Epithelial cell of esophagus (primary cell): ENCODE measurements around the gene EVI5L.
"Not testable (repeated sequence)": the region's sequence is repeated elsewhere in the genome, so short reads cannot be mapped to it uniquely, and the experiment has no call there.

Source experiments
- DNase-seq: peaks from one replicate; pipeline ENCODE4 v3.0.0; 2010; ENCODE audit warnings: low read depth
- H3K4me3 ChIP-seq: 2 replicates; pipeline ENCODE4 v1.5.1; 2011; ENCODE audit warnings: mild to moderate bottlenecking, low read length, control low read depth
- CTCF ChIP-seq: IDR thresholded peaks from 2 replicates; pipeline ENCODE4 v1.5.1; 2011; ENCODE audit warnings: low read depth, mild to moderate bottlenecking, low read length, control low read depth, inconsistent platforms; ENCODE audit not compliant: insufficient read depth; ENCODE audit errors: missing control alignments

The EVI5L gene

GRCh38 chr19:7788178-7788932 is 41.7 kb upstream of the EVI5L start:
- no peak for TF ChIP-seq CTCF
- H3K4me3 ChIP-seq = no peak overlapping the region
- DNase-seq = no peak

DNA sequence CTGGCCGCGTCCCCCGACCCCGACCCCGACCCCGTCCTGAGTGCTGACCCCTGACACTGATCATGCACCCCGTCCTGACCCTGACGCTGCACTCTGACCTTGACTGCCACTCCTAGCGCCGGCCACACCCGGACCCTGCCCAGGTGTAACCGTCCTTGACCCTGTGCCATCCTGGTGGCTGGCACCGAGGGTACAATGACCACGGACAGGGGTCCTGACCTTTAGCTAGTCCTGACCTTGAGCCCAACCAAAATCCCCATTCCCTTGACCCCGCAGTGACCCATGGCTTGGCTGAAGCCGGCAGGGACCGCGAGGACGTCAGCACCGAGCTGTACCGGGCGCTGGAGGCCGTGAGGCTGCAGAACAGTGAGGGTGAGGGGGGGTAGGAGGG is 41.1 kb upstream of the EVI5L start:
- no peak for TF ChIP-seq CTCF
- no peak overlapping the region for H3K4me3 ChIP-seq
- DNase-seq = no peak

DNA sequence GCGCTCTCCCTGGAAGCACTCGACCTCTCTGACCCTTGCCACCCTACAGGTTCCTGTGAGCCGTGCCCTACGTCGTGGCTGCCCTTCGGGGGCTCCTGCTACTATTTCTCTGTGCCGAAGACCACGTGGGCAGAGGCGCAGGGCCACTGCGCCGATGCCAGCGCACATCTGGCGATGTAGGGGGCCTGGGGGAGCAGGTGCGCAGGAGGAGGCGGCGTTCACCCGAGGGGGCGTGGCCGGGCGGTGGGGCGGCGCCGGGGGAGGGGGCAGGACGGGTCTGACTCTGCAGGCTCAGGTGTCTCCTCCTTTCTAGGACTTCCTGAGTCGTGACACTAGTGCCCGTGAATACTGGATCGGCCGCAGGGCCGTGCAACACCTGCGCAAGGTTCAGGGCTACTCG is 40.6 kb upstream of the EVI5L start:
- TF ChIP-seq CTCF = no peak
- DNase-seq = no peak
- H3K4me3 ChIP-seq = no peak overlapping the region

- no peak for DNase-seq
- TF ChIP-seq CTCF = no peak
- H3K4me3 ChIP-seq = no peak overlapping the region
Measured at GRCh38 chr19:7790416-7790815, 39.6 kb upstream of the EVI5L start.

DNA sequence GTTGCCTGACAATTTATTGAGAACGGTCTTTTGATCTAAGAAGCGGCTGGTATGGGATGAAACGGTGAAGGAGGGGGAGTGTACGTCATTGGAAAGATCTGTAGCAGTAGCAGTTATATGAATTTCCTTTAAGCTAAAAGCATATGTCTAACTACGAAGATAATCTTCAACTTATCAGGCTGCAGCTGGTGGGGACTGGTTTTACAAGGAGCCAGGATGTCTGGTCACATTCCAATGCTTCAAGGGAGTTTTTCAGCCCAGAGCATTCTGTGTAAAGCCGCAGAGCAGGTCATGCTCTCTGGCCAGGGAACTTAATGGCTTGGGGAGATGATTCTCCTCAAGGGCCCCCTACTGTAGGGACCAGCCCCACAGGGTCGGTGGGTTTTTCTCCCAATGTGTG is 37.7 kb upstream of the EVI5L start:
- no peak for TF ChIP-seq CTCF
- H3K4me3 ChIP-seq = no peak overlapping the region
- DNase-seq = peak; percentile 33

GRCh38 chr19:7792701-7793100 is 37.3 kb upstream of the EVI5L start:
- not testable (repeated sequence) for H3K4me3 ChIP-seq, DNase-seq

DNA sequence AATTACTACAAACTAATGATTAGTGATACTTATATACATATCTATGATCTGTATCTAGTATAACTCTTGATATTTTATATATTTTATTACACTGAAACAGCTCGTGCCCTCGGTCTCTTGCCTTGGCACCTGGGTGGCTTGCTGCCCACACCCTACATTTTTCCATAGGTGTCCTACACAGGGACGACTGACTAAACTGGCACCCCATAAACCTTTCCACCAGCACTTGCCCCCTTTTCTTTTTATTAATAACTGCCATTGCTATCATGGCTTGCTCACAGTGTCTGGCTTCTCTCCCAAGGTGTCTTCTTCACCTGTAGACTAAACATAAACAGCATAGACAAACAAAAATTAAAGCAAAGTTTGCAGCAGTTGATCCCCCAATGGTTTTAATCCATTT is 36.5 kb upstream of the EVI5L start:
- H3K4me3 ChIP-seq = no peak overlapping the region
- no peak for TF ChIP-seq CTCF
- no peak for DNase-seq
